Skeletal muscle satellite cell (primary cell): Measurements from ENCODE around the gene DDX6.
A peak's percentile ranks its signal among the peaks of the same experiment; 100 is the strongest.

Experiments
- H3K27me3 ChIP-seq: 2 replicates; pipeline ENCODE4 v1.7.0; 2013; ENCODE audit warnings: low read length; ENCODE audit not compliant: control insufficient read depth, insufficient read depth
- H3K36me3 ChIP-seq: 2 replicates; pipeline ENCODE4 v1.7.0; 2013; ENCODE audit warnings: mild to moderate bottlenecking, control low read depth, low read length; ENCODE audit not compliant: insufficient read depth
- H3K4me1 ChIP-seq: 2 replicates; pipeline ENCODE4 v1.7.0; 2013; ENCODE audit warnings: low read length; ENCODE audit not compliant: control insufficient read depth, insufficient read depth
- H3K4me2 ChIP-seq: 2 replicates; pipeline ENCODE4 v1.7.0; 2013; ENCODE audit warnings: mild to moderate bottlenecking, low read length
- H3K4me3 ChIP-seq: 2 replicates; pipeline ENCODE4 v1.7.0; 2013; ENCODE audit warnings: low read length
- H3K9ac ChIP-seq: 2 replicates; pipeline ENCODE4 v1.7.0; 2013; ENCODE audit warnings: mild to moderate bottlenecking, low read depth, low read length, moderate library complexity
- H3K9me3 ChIP-seq: replicated peaks from 2 replicates; pipeline ENCODE4 v1.7.0; 2013; ENCODE audit warnings: mild to moderate bottlenecking, control low read depth, low read length

The DDX6 gene

DNA sequence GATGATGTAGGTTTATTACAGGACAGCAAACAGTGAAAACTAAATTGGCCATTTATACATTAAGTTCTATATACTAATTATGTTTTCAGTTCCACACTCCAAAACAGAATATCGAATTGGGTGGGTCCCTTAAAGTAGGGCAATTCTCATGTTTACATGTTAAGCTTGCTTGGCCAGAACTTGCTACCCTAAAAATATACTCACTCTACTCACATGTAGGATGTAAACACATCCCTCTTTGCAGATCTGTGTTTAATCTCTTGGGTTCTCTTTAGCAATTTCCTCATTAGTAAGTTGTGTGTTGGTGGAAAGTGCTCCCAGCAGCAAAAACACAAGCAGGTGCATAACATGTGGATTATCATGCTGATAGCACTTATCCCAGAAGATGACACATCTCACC, 22.6 kb upstream of the DDX6 start:
- Histone ChIP-seq H3K4me1 (no peaks in the 10 kb centered on the region), H3K9ac (no peak overlapping the region), H3K36me3 (no peaks in the 10 kb centered on the region), H3K4me3 (no peak overlapping the region), H3K4me2 (no peak overlapping the region), H3K27me3 (peaks cover 35% of the 10 kb centered on the region), H3K9me3 (no peaks in the 10 kb centered on the region)

DNA sequence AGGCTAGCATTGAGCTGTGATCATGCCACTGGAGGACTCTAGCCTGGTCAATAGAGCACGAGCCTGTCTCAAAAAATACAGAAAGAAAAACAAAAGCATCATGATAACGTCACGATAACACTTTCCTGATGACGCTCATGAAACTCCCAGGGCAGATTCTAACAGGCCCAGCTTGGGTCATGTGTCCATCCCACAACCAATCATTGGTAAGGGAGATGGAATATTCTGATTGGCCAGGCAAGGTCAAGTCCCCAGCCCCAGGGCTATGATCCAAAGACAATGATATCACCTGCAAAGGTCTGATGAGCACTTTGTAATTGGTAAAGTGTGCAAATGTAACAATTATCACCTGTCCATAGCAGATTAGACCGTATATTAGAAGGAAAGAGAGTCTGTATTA, 21.5 kb upstream of the DDX6 start:
- Histone ChIP-seq H3K36me3 (no peaks in the 10 kb centered on the region), H3K9me3 (no peaks in the 10 kb centered on the region), H3K27me3 (peaks cover 39% of the 10 kb centered on the region), H3K4me1 (no peaks in the 10 kb centered on the region), H3K4me2 (no peak overlapping the region), H3K4me3 (no peak overlapping the region), H3K9ac (no peak overlapping the region)

DNA sequence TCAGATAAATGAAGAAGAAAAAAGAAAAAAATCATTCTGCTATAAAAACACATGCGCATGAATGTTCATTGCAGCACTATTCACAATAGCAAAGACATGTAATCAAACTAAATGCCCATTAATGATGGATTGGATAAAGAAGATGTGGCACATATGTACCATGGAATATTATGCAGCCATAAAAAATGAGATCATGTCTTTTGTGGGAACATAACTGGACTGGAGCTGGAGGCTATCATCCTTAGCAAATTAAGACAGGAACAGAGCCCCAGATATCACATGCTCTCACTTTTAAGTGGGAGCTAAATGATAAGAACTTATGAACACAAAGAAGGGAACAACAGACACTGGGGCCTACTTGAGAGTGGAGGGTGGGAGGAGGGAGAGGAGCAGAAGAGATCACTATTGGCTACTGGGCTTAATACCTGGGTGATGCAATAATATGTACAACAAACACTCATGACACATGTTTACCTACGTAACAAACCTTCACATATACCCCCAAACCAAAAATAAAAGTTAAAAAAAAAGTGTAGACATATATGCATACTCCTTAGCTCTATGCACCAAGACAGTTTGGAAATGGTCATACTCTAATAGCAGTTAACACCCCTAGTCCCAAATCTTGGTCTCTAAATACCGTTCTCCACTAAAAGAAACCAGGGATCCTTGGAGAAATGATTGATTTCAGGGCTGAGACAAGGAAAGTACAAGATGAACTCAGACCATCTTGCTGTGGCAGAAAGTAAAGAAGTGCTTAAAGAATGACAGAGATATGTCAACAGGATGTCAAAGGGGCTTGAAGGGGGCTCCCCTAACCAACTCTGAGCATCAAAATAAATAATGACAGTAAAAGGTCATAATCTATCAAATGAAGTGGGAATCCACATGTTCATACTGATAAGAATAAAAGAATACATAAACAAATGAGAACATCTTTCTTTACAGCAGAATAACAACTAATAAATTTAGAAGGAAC, 17.1 kb upstream of the DDX6 start:
- H3K27me3 ChIP-seq = peaks cover 50% of the 10 kb centered on the region
- no peak overlapping the region for H3K4me3 ChIP-seq
- no peak overlapping the region for H3K9ac ChIP-seq
- H3K9me3 ChIP-seq = no peaks in the 10 kb centered on the region
- no peak overlapping the region for H3K4me2 ChIP-seq
- no peaks in the 10 kb centered on the region for H3K4me1 ChIP-seq
- no peaks in the 10 kb centered on the region for H3K36me3 ChIP-seq

DNA sequence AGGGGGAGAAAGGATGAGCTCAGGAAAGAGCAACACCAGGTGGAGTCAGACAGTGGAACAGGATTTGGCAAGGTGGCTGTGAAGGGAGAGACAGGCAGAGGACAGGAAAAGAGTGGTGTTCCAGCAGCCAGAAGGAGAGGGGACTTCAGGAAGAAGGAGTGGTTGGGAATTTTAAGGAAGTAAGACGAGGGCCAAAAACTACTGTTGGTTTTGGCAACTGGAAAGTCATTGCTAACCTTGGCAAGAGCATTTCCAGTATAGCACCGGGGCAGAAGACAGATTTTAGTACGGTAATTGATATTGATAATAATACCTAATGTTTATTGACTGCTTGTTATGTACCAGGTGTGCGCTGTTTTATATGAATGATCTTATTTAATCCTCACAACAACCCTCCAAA, 15.4 kb upstream of the DDX6 start:
- Histone ChIP-seq H3K9ac (no peak overlapping the region), H3K36me3 (no peaks in the 10 kb centered on the region), H3K9me3 (no peaks in the 10 kb centered on the region), H3K27me3 (peaks cover 41% of the 10 kb centered on the region), H3K4me1 (no peaks in the 10 kb centered on the region), H3K4me2 (no peak overlapping the region), H3K4me3 (no peak overlapping the region)

DNA sequence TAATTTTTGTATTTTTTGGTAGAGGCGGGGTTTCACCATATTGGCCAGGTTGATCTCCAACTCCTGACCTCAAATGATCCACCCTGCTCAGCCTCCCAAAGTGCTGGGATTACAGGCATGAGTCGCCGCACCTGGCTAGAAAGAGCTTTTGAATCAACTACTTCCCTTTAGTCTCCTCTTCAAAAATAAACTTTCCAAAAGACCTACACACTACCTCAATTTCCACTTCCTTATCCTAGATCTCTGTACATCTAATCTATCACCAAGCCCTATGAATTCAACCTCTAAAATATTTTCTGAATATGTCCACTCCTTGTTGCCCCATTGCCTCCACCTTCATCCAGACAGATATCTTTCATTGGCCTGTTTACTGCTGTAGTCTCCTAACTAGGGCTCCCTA, 13.1 kb upstream of the DDX6 start:
- peaks cover 30% of the 10 kb centered on the region for H3K27me3 ChIP-seq
- no peak overlapping the region for H3K4me2 ChIP-seq
- no peak overlapping the region for H3K9ac ChIP-seq
- no peaks in the 10 kb centered on the region for H3K36me3 ChIP-seq
- H3K4me3 ChIP-seq = no peak overlapping the region
- no peaks in the 10 kb centered on the region for H3K9me3 ChIP-seq
- no peaks in the 10 kb centered on the region for H3K4me1 ChIP-seq

DNA sequence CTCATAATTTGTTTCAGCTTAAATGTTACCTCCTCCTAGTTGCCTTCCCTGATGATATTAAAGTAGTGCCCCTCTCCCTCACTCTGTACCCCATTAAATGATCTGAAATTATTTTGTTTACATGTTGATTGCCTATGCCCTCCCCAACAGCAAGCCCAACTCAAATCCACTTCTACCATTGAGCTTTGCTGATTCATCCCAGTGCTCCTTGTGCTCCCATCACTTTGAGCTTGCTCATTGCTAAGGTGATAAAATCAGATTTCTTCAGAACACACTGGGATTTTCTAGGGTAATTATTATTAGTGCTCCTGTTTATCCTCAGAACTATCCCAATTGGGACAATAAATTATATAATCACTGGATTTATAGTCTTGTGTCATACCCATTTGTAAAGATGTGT, 8.4 kb upstream of the DDX6 start:
- Histone ChIP-seq H3K4me1 (no peaks in the 10 kb centered on the region), H3K4me3 (no peak overlapping the region), H3K4me2 (no peak overlapping the region), H3K27me3 (peaks cover 29% of the 10 kb centered on the region), H3K9ac (no peak overlapping the region), H3K9me3 (no peaks in the 10 kb centered on the region), H3K36me3 (no peaks in the 10 kb centered on the region)

DNA sequence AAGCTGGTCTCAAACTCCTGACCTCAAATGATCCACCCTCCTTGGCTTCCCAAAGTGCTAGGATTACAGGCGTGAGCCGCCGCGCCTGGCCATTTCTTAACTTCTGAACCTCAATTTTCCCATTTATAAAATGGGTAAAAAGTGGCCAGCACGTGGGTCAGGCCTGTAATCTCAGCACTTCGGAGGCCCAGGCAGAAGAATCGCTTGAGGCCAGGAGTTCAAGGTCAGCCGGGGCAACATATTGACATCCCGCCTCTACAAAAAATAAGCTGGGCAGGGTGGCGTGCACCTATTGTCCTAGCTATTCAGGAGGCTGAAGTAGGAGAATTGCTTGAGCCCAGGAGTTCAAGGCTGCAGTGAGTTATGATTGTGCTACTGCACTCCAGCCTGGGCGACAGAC, 6.5 kb upstream of the DDX6 start:
- H3K36me3 ChIP-seq = no peaks in the 10 kb centered on the region
- H3K4me2 ChIP-seq = no peak overlapping the region
- H3K9ac ChIP-seq = no peak overlapping the region
- no peak overlapping the region for H3K4me3 ChIP-seq
- H3K27me3 ChIP-seq = peaks cover 25% of the 10 kb centered on the region
- no peaks in the 10 kb centered on the region for H3K9me3 ChIP-seq
- peaks cover 2% of the 10 kb centered on the region for H3K4me1 ChIP-seq

DNA sequence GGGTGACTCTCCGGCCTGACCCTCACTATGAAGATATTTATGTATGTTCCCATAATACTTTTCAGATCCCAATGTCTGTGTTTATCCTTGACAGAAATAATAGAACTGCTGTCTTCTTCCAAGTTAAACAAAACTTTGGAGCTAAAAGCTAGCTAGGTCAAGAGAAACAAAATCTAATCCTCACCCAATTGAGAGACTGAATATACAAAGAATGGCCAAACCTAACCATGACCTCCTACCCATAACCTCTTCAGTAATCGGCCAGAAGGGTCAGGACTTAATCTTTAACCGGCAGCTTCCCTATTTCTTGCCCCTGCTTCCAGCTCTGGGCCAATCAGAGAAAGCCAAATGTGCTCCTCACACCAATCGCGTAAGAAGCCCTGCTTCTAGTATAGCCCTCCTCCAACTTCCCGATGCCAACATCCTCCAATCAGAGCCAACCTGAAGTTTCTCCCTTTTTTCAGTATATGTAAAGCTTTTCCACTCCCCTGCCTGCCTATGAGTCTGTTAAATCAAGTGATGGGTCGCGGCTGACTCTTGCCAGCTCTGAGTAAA, 1.7 kb upstream of the DDX6 start:
- H3K27me3 ChIP-seq = peaks cover 11% of the 10 kb centered on the region
- no peaks in the 10 kb centered on the region for H3K9me3 ChIP-seq
- peak overlapping the region; percentile 91 for H3K4me2 ChIP-seq
- peak overlapping the region; percentile 99 for H3K9ac ChIP-seq
- peaks cover 14% of the 10 kb centered on the region for H3K4me1 ChIP-seq
- no peaks in the 10 kb centered on the region for H3K36me3 ChIP-seq
- H3K4me3 ChIP-seq = peak overlapping the region; percentile 85

DNA sequence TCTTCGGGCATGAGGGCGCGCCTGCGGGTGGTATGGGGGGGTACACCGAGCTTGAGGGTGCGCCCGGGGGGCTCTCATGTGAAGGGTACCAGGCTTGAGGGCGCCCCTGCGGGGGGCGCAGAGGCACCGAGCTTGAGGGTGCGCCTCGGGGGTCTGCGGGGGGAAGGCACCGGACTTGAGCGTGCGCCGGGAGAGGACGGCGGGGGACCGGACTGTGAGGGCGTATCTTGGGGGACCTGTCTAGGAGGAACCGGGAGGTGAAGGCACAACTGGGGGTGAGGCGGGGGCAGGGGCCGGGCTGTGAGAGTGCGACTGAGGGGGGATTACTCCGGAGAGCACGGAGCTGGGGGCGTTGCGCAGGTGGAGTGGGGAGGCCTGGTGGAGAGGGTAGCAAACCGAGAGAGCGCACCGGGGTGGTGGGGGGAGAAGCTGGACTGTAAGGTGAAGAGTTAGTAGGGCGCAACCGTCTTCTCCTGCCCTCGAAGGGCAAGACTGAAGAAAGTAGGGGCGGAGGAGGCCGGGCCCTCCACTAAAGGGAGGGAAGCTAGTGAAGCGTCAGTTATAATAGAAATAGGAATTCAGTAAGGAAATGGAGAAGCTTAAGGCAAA, 1.1 kb upstream of the DDX6 start:
- Histone ChIP-seq H3K36me3 (no peaks in the 10 kb centered on the region), H3K4me3 (peak overlapping the region; percentile 85), H3K4me1 (peaks cover 14% of the 10 kb centered on the region), H3K27me3 (peaks cover 8% of the 10 kb centered on the region), H3K9me3 (no peaks in the 10 kb centered on the region), H3K4me2 (peak overlapping the region; percentile 91), H3K9ac (peak overlapping the region; percentile 99)

DNA sequence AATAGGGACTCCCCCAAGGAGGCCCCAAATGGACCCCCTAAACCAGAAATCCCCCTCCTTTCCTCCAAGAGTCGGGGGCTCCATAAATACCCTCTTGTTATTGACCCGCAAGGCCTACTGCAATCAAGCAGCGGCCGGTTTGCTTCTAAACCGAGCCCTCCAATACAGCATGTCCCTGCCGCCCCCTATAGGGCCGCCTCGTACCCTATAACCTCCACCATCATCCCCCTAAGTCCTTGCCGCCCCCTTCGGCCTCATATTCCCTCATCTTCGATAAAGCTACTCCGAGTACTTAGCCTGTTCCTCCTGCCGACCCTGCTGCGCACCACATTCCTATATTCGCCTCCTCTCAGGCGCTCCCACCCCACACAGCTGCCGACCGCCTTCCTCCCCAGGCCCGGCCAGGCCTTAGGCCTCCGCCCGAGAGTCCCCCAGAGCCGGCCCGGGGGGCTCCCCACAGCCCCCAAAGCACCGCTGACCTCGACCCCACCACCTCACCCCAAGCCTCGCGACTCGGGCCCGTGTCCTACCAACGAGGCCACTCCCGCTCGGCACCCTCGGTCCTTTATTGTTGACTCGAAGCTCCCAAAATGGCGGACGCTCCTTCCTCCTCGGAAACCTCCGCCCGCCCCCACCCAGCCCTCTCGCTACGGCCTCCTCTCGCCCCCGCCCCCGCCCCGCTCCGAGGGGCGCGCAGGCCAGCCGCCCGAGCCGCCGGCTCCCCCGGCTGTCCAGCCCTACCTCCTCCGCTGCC, 430 bp downstream of the DDX6 start:
- Histone ChIP-seq H3K27me3 (no peaks in the 10 kb centered on the region), H3K36me3 (peaks cover 7% of the 10 kb centered on the region), H3K9me3 (no peaks in the 10 kb centered on the region), H3K9ac (peak overlapping the region; percentile 99), H3K4me3 (peak overlapping the region; percentile 85), H3K4me2 (peak overlapping the region; percentile 91), H3K4me1 (peaks cover 21% of the 10 kb centered on the region)
